Tibial nerve (tissue), 4 donors: ENCODE measurements around the gene SKI.

Source experiments
- EP300 ChIP-seq, 2 donors: sonication (generic); formaldehyde crosslinking; IDR thresholded peaks; one replicate each; pipeline ENCODE4 v1.6.1; 2017; ENCODE audit warnings: antibody characterized with exemption in 2 of 2, mild to moderate bottlenecking in 1 of 2
- POLR2A ChIP-seq, 2 donors: fragments of 450-650 bp; IDR thresholded peaks; one replicate each; pipeline ENCODE4 v1.6.1; 2017; ENCODE audit warnings: antibody characterized with exemption in 2 of 2, mild to moderate bottlenecking in 2 of 2, moderate library complexity in 2 of 2
- TF ChIP-seq, protein P1 (sequence below), 5 experiments: fragments of 200-600 bp in 3 of 5; fragments of 450-650 bp in 2 of 5; sonication (generic) in 3 of 5; IDR thresholded peaks; one replicate each; pipeline ENCODE4 v1.5.1; 2016 to 2019; ENCODE audit warnings: antibody characterized with exemption in 5 of 5, mild to moderate bottlenecking in 3 of 5, moderate library complexity in 2 of 5

DNA sequence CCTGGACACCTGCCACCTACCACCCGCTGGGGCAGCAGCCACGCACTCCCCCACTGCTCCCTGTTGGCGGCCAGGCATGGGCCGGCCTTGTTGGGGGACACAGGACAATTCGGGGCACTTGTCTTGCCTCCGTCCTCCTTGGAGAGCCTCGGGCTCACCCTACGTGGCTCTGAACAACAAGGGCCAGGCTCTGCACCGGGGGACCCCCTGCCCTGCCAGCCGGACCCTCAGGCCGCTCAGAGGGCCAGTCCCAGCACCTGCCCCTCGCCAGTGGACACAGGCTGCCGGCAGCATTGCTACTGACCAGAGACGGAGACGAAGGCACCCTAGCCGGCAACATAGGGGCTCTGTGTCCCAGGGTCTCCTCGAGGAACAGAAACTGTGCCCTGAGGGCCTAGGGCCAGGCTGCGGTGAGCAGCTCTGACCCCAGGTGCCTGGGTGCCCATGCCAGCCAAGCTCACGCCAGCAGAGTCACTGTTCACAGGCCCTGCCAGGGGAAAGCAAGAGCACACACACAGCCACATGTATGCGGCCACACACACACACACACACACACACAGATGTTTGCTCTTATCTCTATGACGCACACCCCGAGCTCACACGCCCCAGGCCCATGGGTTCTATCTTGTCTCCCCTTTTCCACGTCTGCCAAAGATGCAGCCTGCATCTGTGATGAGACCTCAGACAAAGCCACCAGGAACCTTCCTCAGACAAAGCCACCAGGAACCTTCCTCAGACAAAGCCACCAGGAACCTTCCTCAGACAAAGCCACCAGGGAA, 117.4 kb downstream of the SKI start:
- TF ChIP-seq, protein P1, sequence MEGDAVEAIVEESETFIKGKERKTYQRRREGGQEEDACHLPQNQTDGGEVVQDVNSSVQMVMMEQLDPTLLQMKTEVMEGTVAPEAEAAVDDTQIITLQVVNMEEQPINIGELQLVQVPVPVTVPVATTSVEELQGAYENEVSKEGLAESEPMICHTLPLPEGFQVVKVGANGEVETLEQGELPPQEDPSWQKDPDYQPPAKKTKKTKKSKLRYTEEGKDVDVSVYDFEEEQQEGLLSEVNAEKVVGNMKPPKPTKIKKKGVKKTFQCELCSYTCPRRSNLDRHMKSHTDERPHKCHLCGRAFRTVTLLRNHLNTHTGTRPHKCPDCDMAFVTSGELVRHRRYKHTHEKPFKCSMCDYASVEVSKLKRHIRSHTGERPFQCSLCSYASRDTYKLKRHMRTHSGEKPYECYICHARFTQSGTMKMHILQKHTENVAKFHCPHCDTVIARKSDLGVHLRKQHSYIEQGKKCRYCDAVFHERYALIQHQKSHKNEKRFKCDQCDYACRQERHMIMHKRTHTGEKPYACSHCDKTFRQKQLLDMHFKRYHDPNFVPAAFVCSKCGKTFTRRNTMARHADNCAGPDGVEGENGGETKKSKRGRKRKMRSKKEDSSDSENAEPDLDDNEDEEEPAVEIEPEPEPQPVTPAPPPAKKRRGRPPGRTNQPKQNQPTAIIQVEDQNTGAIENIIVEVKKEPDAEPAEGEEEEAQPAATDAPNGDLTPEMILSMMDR (IDR thresholded peaks at IDR 0.05), result no peak
- TF ChIP-seq POLR2A (IDR thresholded peaks at IDR 0.05), result no peak
- TF ChIP-seq EP300 (IDR thresholded peaks at IDR 0.05), result no peak
